Large intestine (tissue), 3 donors: ENCODE measurements around the gene MYO1A. TPM values are rescaled to one million over a fixed set of nuclear protein-coding genes. Genes with fewer than 3 reads are reported as not detected.
"Not testable (repeated sequence)": the region's sequence is repeated elsewhere in the genome, so short reads cannot be mapped to it uniquely, and the experiment has no call there.

Experiments
- DNase-seq, 2 donors: peaks; one replicate each; pipeline versions ENCODE4 v3.0.0 to v3.0.0-alpha.2; 2013
- H3K27ac ChIP-seq: one replicate; pipeline ENCODE4 v1.5.1; 2013; ENCODE audit warnings: low read length
- H3K27me3 ChIP-seq: 2 replicates; pipeline ENCODE4 v1.6.1; 2013; ENCODE audit warnings: low read length; ENCODE audit not compliant: control insufficient read depth, insufficient read depth
- H3K36me3 ChIP-seq: 2 replicates; pipeline ENCODE4 v1.6.1; 2013; ENCODE audit warnings: low read length; ENCODE audit not compliant: control insufficient read depth, insufficient read depth
- H3K4me1 ChIP-seq: one replicate; pipeline ENCODE4 v1.6.1; 2013; ENCODE audit warnings: low read length; ENCODE audit not compliant: control insufficient read depth, insufficient read depth
- H3K4me3 ChIP-seq: one replicate; pipeline ENCODE4 v1.5.1; 2013; ENCODE audit warnings: low read length
- H3K9me3 ChIP-seq: one replicate; pipeline ENCODE4 v1.6.1; 2013; ENCODE audit warnings: mild to moderate bottlenecking, low read depth, low read length, moderate library complexity; ENCODE audit not compliant: control insufficient read depth
- WGBS: methylation state at CpG from one replicate; pipeline ENCODE4 v1.1.5; 2013; ENCODE audit warnings: low lambda C conversion rate; ENCODE audit not compliant: insufficient coverage; 5-methylcytosine and 5-hydroxymethylcytosine counted together
- polyA plus RNA-seq: library from polyadenylated mRNA; unstranded; fragments of 120-200 nt; gene quantifications from one replicate; pipeline ENCODE4 v1.2.1, GENCODE V29; 2013

Gene MYO1A
- polyA plus RNA-seq, 1 donor, result 385 TPM

DNA sequence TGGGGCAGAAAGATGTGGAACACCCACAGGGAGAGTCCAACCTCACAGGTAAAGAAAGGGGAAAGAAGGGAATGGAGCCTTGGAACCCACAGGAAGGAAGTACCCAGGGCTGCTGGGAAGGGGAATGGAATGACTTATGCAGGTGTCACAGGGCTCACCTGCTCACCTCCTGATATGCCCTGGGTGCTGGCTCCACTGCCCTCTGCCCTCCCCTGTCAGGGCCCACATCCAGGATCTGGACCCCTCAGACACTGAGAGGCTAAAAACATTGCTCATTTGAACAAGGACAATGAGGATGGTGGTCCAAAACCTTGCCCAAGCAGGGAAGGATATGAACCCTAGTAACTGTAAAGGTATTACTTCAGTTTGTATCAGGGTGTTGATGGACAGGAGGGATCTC is 62.9 kb downstream of the MYO1A start:
- H3K27ac ChIP-seq, result no peak overlapping the region
- peaks cover 2% of the 10 kb centered on the region for H3K4me1 ChIP-seq
- H3K9me3 ChIP-seq, result no peaks in the 10 kb centered on the region
- no peaks in the 10 kb centered on the region for H3K36me3 ChIP-seq
- no peak for DNase-seq
- H3K4me3 ChIP-seq, result no peak overlapping the region
- H3K27me3 ChIP-seq, result no peaks in the 10 kb centered on the region

DNA sequence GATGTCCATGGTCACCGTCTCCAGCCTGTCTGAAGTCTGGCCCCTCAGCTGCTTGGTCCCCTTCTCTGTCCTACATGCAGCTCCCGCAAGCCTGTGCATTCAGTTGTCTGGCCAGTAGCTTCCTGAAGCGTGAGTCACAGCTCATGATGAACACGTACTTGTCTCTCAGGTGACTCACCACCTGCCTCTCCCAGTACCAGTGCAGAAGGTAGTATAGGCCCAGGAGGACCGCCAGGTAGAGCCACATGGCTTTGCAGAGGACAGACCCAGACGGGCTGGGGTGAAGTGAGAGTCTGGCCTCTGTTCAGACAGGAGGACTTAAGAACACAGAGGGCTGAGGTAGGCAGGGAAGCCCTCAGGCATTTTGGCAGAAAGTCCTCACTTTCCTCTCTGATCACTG is 64.2 kb downstream of the MYO1A start:
- H3K4me3 ChIP-seq, H3K27ac ChIP-seq, H3K9me3 ChIP-seq, H3K27me3 ChIP-seq, H3K4me1 ChIP-seq, H3K36me3 ChIP-seq: not testable (repeated sequence)
- peak; percentile 57 to 62 for DNase-seq
- no CpG with 5 or more reads among the region's 6 CpGs for WGBS

DNA sequence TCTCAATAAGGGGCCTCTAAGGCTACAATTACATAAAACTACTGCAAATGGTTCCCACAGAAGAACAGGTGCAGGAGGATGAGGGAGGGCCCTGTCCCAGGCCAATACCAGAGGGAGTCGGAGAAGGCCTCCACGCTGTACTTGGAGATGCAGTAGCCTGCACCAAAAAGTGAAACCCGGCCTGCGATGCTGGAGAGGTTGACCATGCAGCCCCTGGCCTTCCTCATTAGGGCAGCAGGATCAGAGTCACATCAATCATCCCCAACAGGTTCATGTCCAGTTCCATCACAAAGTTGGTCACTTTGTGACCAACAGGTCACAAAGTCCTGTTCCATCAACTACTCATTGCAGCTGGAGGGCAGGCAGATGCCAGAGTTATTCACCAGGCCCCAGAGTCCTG is 66.5 kb downstream of the MYO1A start:
- Histone ChIP-seq H3K27me3 (no peaks in the 10 kb centered on the region), H3K4me3 (no peak overlapping the region), H3K9me3 (no peaks in the 10 kb centered on the region), H3K4me1 (no peaks in the 10 kb centered on the region), H3K36me3 (no peaks in the 10 kb centered on the region), H3K27ac (no peak overlapping the region)
- no CpG with 5 or more reads among the region's 4 CpGs for WGBS
- DNase-seq, result no peak

DNA sequence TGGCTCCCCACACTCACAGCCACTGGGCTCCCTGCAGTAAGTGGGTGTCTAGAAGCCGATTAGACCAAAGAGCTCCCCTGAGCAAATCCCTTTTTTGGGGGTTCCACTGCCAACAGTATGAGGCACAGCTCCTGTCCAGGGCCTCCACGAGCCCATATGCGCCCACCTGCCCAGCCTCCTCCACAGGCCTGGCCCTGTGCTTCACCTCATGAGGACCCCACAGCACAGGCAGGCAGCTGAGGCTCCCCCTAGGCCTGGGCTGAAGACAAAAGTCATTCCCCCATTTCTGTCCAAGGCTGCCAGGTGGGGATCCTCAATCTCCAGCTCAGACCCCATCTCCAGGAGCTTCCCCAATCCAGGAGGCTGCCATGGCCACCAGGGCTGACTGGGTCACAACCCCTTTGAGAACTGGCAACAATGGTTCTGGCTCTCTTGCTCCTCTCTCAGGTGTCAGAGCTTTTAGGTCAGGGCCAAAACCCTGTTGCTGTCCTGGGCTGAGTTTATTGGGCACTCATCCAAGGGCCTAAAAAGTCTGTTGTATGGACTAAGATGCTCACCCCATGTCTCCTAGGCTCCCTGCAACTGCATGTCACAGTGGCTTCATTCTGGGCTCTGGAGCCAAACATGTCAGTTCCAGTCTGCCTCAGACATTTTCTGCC is 67.2 kb downstream of the MYO1A start:
- not testable (repeated sequence) for H3K4me1 ChIP-seq, H3K27ac ChIP-seq, H3K9me3 ChIP-seq, H3K27me3 ChIP-seq, H3K4me3 ChIP-seq, H3K36me3 ChIP-seq, DNase-seq
- WGBS, result no CpG with 5 or more reads among the region's 3 CpGs

DNA sequence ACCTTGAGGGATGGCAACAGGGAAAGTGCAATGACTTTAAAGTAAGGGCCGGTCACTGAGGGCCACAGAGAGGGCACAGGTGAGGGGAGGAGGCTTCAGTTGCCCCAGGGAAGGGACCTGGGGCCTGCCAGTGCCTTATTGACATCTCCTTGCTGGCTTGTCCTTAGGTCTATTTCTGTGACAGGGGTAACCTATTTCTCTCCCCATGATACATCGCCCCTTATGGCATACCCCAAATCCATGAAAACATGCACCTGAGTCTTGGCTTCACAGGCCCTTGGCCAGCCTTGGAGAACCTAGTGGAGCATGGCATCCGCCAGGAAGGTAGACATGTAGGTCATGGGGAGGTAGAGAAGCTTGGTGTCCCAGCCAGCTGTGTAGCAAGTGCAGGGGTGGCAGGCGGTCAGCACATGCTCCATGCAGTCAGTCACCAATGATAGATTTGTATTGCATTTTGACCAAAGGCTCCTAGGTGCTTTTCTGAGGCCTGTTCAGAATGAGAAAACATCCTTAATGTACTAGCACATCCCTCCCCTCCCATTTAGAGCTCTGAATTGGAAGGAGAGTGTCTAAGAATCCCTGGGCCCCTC is 68.9 kb downstream of the MYO1A start:
- Histone ChIP-seq H3K27ac (no peak overlapping the region), H3K4me3 (no peak overlapping the region), H3K36me3 (no peaks in the 10 kb centered on the region), H3K27me3 (no peaks in the 10 kb centered on the region), H3K4me1 (no peaks in the 10 kb centered on the region), H3K9me3 (no peaks in the 10 kb centered on the region)
- no CpG with 5 or more reads among the region's 4 CpGs for WGBS
- no peak for DNase-seq

DNA sequence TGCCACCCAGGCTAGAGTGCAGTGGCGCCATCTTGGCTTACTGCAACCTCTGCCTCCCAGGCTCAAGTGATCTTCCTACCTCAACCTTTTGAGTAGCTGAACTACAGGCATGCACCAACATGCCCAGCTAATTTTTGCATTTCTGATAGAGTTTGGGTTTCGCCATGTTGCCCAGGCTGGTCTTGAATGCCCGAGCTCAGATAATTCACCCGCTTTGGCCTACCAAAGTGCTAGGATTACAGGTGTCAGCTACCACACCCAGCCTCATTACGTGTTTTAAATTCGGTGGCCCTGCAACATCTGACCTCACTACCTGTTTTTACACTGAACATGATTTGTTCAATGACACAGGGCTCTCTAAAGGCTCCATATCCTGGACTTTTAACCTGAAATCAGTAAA is 69.7 kb downstream of the MYO1A start:
- 95% methylated on average over 3 of the region's 6 CpGs for WGBS
- no peaks in the 10 kb centered on the region for H3K27me3 ChIP-seq
- no peak overlapping the region for H3K4me3 ChIP-seq
- no peaks in the 10 kb centered on the region for H3K9me3 ChIP-seq
- no peak for DNase-seq
- H3K27ac ChIP-seq, result no peak overlapping the region
- no peaks in the 10 kb centered on the region for H3K36me3 ChIP-seq
- H3K4me1 ChIP-seq, result no peaks in the 10 kb centered on the region

DNA sequence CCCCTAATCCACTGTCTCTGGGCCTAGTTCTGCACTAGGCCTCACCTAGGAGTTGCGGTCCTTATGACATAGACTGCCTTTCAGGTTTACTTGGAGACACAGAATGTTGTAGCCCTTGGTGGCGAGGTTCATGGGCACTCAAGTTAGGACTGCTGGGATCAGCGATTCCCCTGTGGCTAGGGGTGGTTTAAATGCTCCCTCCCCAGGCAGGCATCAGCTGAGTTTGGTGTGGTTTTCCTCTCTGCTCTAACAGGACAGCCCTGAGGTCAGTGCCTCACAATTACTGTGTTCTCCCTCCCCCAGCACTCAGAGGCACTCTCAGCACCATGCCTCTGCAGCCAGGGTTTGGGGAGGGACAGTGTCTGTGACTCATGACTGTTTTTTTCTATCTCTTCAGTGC is 70.3 kb downstream of the MYO1A start:
- DNase-seq, result no peak
- Histone ChIP-seq H3K27ac (no peak overlapping the region), H3K9me3 (no peaks in the 10 kb centered on the region), H3K4me3 (no peak overlapping the region), H3K36me3 (no peaks in the 10 kb centered on the region), H3K27me3 (no peaks in the 10 kb centered on the region), H3K4me1 (no peaks in the 10 kb centered on the region)
- no CpG with 5 or more reads among the region's 3 CpGs for WGBS

Other genes starting within 250 kb of the MYO1A start
- gene SDR9C7, start 115.7 kb downstream of the MYO1A start, polyA plus RNA-seq, result 0.03 TPM
- gene RDH16, start 92.5 kb downstream of the MYO1A start, polyA plus RNA-seq, result 0.34 TPM
- 6.9 TPM for gene ZBTB39, start 43.6 kb downstream of the MYO1A start, polyA plus RNA-seq
- gene TAC3, start 33.6 kb downstream of the MYO1A start, polyA plus RNA-seq, result 13.5 TPM
- 12.0 TPM for gene NEMP1, start 28.7 kb upstream of the MYO1A start, polyA plus RNA-seq
- gene NAB2, start 39.0 kb upstream of the MYO1A start, polyA plus RNA-seq, result 26.8 TPM
- 114 TPM for gene STAT6, start 61.2 kb upstream of the MYO1A start, polyA plus RNA-seq
- gene LRP1, start 78.4 kb upstream of the MYO1A start, polyA plus RNA-seq, result 100 TPM
- 1.7 TPM for gene LRP1-AS, start 97.5 kb upstream of the MYO1A start, polyA plus RNA-seq
- gene NXPH4, start 166.7 kb upstream of the MYO1A start, polyA plus RNA-seq, result 0.91 TPM
- gene SHMT2, start 179.6 kb upstream of the MYO1A start, polyA plus RNA-seq, result 66.3 TPM
- gene STAC3, start 201.1 kb upstream of the MYO1A start, polyA plus RNA-seq, result 4.0 TPM